A549 (cell line): ENCODE measurements around the gene EGFLAM. TPM values are rescaled to one million over a fixed set of nuclear protein-coding genes. Genes with fewer than 3 reads are reported as not detected.

ENCODE experiments used
- ATAC-seq, 2 experiments: fragments of 200-7000 bp in 1 of 2; fragments of >200 bp in 1 of 2; cut with Nextera tagmentation in 1 of 2; cut with Tn5 transposase in 1 of 2; 3 replicates each; pipeline versions ENCODE4 v1.8.0 to v1.9.1; 2018 to 2020; ENCODE audit warnings: mild to moderate bottlenecking in 1 of 2, moderate library complexity in 1 of 2
- CTCF ChIA-PET: fragments of 300-600 bp; sonication (Branson Sonifier 250); formaldehyde crosslinking; extraction: SDS; loops from one replicate; lab custom pipeline; 2021; ENCODE audit warnings: antibody characterized with exemption, inconsistent platforms; lab: Yijun Ruan, JAX
- POLR2A ChIA-PET: fragments of 350-600 bp; formaldehyde crosslinking; extraction: SDS; loops from one replicate; lab custom pipeline; 2021; ENCODE audit warnings: antibody characterized with exemption, inconsistent platforms; lab: Yijun Ruan, JAX
- DNase-seq, 2 experiments: peaks; one replicate each; pipeline versions ENCODE4 v3.0.0 to v3.0.0-alpha.2; 2011 to 2016; ENCODE audit warnings: low read depth in 1 of 2, low spot score in 1 of 2
- FAIRE-seq: peaks from 2 replicates; lab custom pipeline; 2011; peaks lifted over from hg19 to GRCh38; lab: Jason Lieb, UNC
- H3K27ac ChIP-seq, 2 experiments: fragments of >200 bp; sonication (Bioruptor Twin); formaldehyde crosslinking; 3 replicates each; pipeline ENCODE4 v1.5.1; 2016 to 2017
- H3K4me1 ChIP-seq: fragments of >200 bp; sonication (Bioruptor Twin); formaldehyde crosslinking; 3 replicates; pipeline ENCODE4 v1.6.1; 2016
- H3K4me2 ChIP-seq: fragments of >200 bp; sonication (Bioruptor Twin); formaldehyde crosslinking; 3 replicates; pipeline ENCODE4 v1.6.1; 2016
- H3K4me3 ChIP-seq: fragments of >200 bp; sonication (Bioruptor Twin); formaldehyde crosslinking; 3 replicates; pipeline ENCODE4 v1.5.1; 2016
- H3K9me3 ChIP-seq: fragments of >200 bp; sonication (Bioruptor Twin); formaldehyde crosslinking; 3 replicates; pipeline ENCODE4 v1.6.1; 2016
- BHLHE40 ChIP-seq: IDR thresholded peaks from 2 replicates; pipeline ENCODE4 v1.6.1; 2012; ENCODE audit warnings: low read depth, low read length, inconsistent platforms
- CHD4 ChIP-seq: fragments of 200-600 bp; sonication (generic); IDR thresholded peaks from 2 replicates; pipeline ENCODE4 v1.6.1; 2016; ENCODE audit warnings: antibody characterized with exemption, mild to moderate bottlenecking, borderline replicate concordance
- MAZ ChIP-seq: fragments of 150-350 bp; IDR thresholded peaks from 2 replicates; pipeline ENCODE4 v1.6.1; 2014; ENCODE audit warnings: antibody characterized with exemption, low read depth, low read length, borderline replicate concordance
- POLR2AphosphoS2 ChIP-seq: conservative IDR thresholded peaks from 2 replicates; pipeline ENCODE4 v1.6.1; 2012; ENCODE audit warnings: low read length, improper control_type of control experiment, inconsistent platforms
- RAD21 ChIP-seq, 2 experiments: fragments of >200 bp in 1 of 2; sonication (Bioruptor Twin) in 1 of 2; formaldehyde crosslinking in 1 of 2; IDR thresholded peaks in 1 of 2; conservative IDR thresholded peaks in 1 of 2; 2 replicates in 1 of 2; 3 replicates in 1 of 2; pipeline ENCODE4 v1.6.1; 2012 to 2018; ENCODE audit warnings: inconsistent platforms in 1 of 2
- ZNF302 ChIP-seq: fragments of 250-450 bp; sonication (Bioruptor Pico); IDR thresholded peaks from 2 replicates; pipeline ENCODE4 v1.9.0; 2021; ENCODE audit warnings: inconsistent platforms, mild to moderate bottlenecking, moderate library complexity
- WGBS: methylation state at CpG from one replicate; pipeline ENCODE4 v1.1.6; 2017; ENCODE audit errors: missing lambda C conversion rate; 5-methylcytosine and 5-hydroxymethylcytosine counted together
- polyA plus RNA-seq, 4 experiments: library from polyadenylated mRNA; depleted of rRNA in 3 of 4; stranded (reverse); fragments of >200 nt; fragmentation: RNase III in 1 of 4; extraction: RNeasy Plus Mini Kit Qiagen cat#74134 plus additional on column Dnase treatment in 1 of 4; gene quantifications; 2 replicates in 3 of 4; 3 replicates in 1 of 4; pipeline ENCODE4 v1.2.3, GENCODE V29; 2011 to 2017
- small RNA-seq, 6 experiments: library from RNA; depleted of rRNA; stranded (forward); fragments of <200 nt; gene quantifications; one replicate each; pipeline ENCODE3, GENCODE V24; 2012

The EGFLAM gene
- polyA plus RNA-seq, 2 of the 4 experiments (the other 2 are of a cell fraction) = 0.13 TPM; not detected in 1

DNA sequence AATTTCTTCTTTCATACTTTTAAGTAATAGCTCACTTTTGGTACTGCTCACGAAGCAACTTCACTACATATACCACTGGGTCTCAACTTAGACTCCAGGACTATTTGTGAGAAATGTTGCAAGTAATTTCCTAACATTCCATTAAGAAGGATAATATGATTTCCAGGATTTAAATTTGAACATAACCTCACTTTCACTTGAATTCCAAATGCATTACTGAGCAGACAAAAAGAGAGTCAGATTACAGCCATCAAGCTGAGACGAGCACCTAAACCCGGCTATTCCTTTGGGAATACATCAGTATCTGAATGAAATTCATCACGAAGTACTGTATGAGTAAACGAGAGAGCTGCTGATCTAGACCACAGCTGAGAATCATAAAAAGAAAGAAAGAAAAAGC, 250.8 kb downstream of the EGFLAM start:
- CTCF ChIA-PET = interaction anchor here (0.9 to 2.2 kb wide), 4 partner anchors 9 to 67 kb away, joined by 3 to 7 read pairs (median 4); no protein-coding TSS in a partner anchor
- WGBS = 65% methylated on average over 5 of the region's 5 CpGs
- H3K27ac ChIP-seq = no peak overlapping the region
- FAIRE-seq = no peak
- no peak overlapping the region for H3K4me3 ChIP-seq
- DNase-seq = no peak
- H3K4me1 ChIP-seq = no peaks in the 10 kb centered on the region
- no peak for ATAC-seq
- no peaks in the 10 kb centered on the region for H3K9me3 ChIP-seq
- no peak for TF ChIP-seq RAD21 (conservative IDR thresholded peaks at IDR 0.05 in 1 of 2, IDR thresholded peaks at IDR 0.05 in 1 of 2)
- no peak for TF ChIP-seq ZNF302 (CRISPR knock-in tag)
- no peak for TF ChIP-seq MAZ
- TF ChIP-seq POLR2AphosphoS2 = no peak
- no peak for TF ChIP-seq BHLHE40
- TF ChIP-seq CHD4 = no peak
- TF ChIP-seq, all 56 proteins: peak for 0
- no peak overlapping the region for H3K4me2 ChIP-seq
- POLR2A ChIA-PET = no interaction called here

Small RNAs within 50 kb of the gene (small RNA-seq; reads per million reads assigned to genes)
- gene AC091839.1 = 0 reads per million in 6 experiments
